ENCODE results near the gene DCTN3.
A peak's percentile ranks its signal among the peaks of the same experiment; 100 is the strongest.

Gene DCTN3

GRCh38 chr9:34620061-34620994 is at the start of gene DCTN3:
Gene DCTN3 (minus strand): TSS chr9:34620495. CDS start chr9:34620464, 31 bp downstream.
- peak; percentile 69 to 81 for DNase-seq (ENCODE audit: low read depth in 1 of 2, low spot score in 1 of 2)

GRCh38 chr9:34665381-34666250 is 45.3 kb upstream of the DCTN3 start:
- peak; percentile 65 to 80 for DNase-seq (ENCODE audit: low read depth in 1 of 2, low spot score in 1 of 2)

GRCh38 chr9:34665067-34665380 is 44.7 kb upstream of the DCTN3 start:
- no peak for DNase-seq (ENCODE audit: low read depth in 1 of 2, low spot score in 1 of 2)

- DNase-seq (ENCODE audit: low read depth in 1 of 2, low spot score in 1 of 2) = peak; percentile 22 to 58
Measured at GRCh38 chr9:34664281-34665066, 44.2 kb upstream of the DCTN3 start.

- DNase-seq (ENCODE audit: low read depth in 1 of 2, low spot score in 1 of 2) = no peak
Measured at GRCh38 chr9:34663303-34663605, 43.0 kb upstream of the DCTN3 start.

- DNase-seq (ENCODE audit: low read depth in 1 of 2, low spot score in 1 of 2) = no peak
Measured at GRCh38 chr9:34662526-34663302, 42.4 kb upstream of the DCTN3 start, which contains the start of gene CCL27. Gene CCL27 (minus strand): TSS chr9:34662657. CDS start chr9:34662633, 24 bp downstream.

- no peak for DNase-seq (ENCODE audit: low read depth in 1 of 2, low spot score in 1 of 2)
Measured at GRCh38 chr9:34659592-34660253, 39.4 kb upstream of the DCTN3 start.

- no peak for DNase-seq (ENCODE audit: low read depth in 1 of 2, low spot score in 1 of 2)
Measured at GRCh38 chr9:34658461-34658860, 38.2 kb upstream of the DCTN3 start.

- DNase-seq (ENCODE audit: low read depth in 1 of 2, low spot score in 1 of 2) = no peak
Measured at GRCh38 chr9:34656992-34657391, 36.7 kb upstream of the DCTN3 start.

- no peak for DNase-seq (ENCODE audit: low read depth in 1 of 2, low spot score in 1 of 2)
Measured at GRCh38 chr9:34655394-34655793, 35.1 kb upstream of the DCTN3 start.

- no peak for DNase-seq (ENCODE audit: low read depth in 1 of 2, low spot score in 1 of 2)
Measured at GRCh38 chr9:34654323-34655051, 34.2 kb upstream of the DCTN3 start.

- no peak for DNase-seq (ENCODE audit: low read depth in 1 of 2, low spot score in 1 of 2)
Measured at GRCh38 chr9:34653151-34654072, 33.1 kb upstream of the DCTN3 start.

- DNase-seq (ENCODE audit: low read depth in 1 of 2, low spot score in 1 of 2) = no peak
Measured at GRCh38 chr9:34652602-34653000, 32.3 kb upstream of the DCTN3 start.

GRCh38 chr9:34651876-34652601 is 31.7 kb upstream of the DCTN3 start, which contains the start of gene IL11RA:
Gene IL11RA (plus strand): TSS chr9:34652185. CDS start chr9:34655218, 3,033 bp downstream.
- DNase-seq (ENCODE audit: low read depth in 1 of 2, low spot score in 1 of 2) = peak in 1 of 2 donors; percentile 37

- no peak for DNase-seq (ENCODE audit: low read depth in 1 of 2, low spot score in 1 of 2)
Measured at GRCh38 chr9:34651321-34651720, 31.0 kb upstream of the DCTN3 start.

- DNase-seq (ENCODE audit: low read depth in 1 of 2, low spot score in 1 of 2) = no peak
Measured at GRCh38 chr9:34650816-34651215, 30.5 kb upstream of the DCTN3 start.

- no peak for DNase-seq (ENCODE audit: low read depth in 1 of 2, low spot score in 1 of 2)
Measured at GRCh38 chr9:34648673-34649072, 28.4 kb upstream of the DCTN3 start.

All from stimulated activated CD4-positive, alpha-beta T cell treated with anti-CD3 and anti-CD28 coated beads, Interleukin-15, amount 100 ng/mL, for 1 hour (primary cell).